ENCODE data around the gene SRRM5. TPM values are rescaled to one million over a fixed set of nuclear protein-coding genes. Genes with fewer than 3 reads are reported as not detected.

SRRM5 gene
- total RNA-seq, 5 donors from 2014 or later (not counting 1 experiment from before 2014, with no cell fraction given), result 0.55 to 1.6 (median 1.2) TPM

- H3K9me3 ChIP-seq, result no peaks in the 10 kb centered on the region
- DNase-seq (no peak), ATAC-seq (replicated peaks in 1 of 4) (no peak)
- ChIA-PET POLR2A (no interaction called here), CTCF (no interaction called here)
- Mint-ChIP-seq H3K4me3 (peak overlapping the region; percentile 63 to 79 (median 64)), H3K4me1 (peaks cover 9 to 22% (median 9%) of the 10 kb centered on the region in 3 donors), H3K9me3 (peaks cover 1 to 2% (median 2%) of the 10 kb centered on the region in 3 donors), H3K27ac (peak overlapping the region in 1 of 2 donors; percentile 53), H3K27me3 (peaks cover 18 to 32% of the 10 kb centered on the region in 2 donors), H3K36me3 (peaks cover 4% of the 10 kb centered on the region)
- WGBS (ENCODE audit: insufficient coverage), result 53% methylated on average over 2 of the region's 2 CpGs
- no peaks in the 10 kb centered on the region for H3K36me3 ChIP-seq (ENCODE audit: control insufficient read depth in 2 of 2, extremely low read depth in 1 of 2, insufficient read depth in 1 of 2, low read length in 1 of 2)
- H3K27me3 ChIP-seq (replicated peaks in 1 of 2; ENCODE audit: control insufficient read depth in 2 of 2, extremely low read depth in 1 of 2, insufficient read depth in 2 of 2, low read length in 1 of 2), result peaks cover 6 to 43% of the 10 kb centered on the region in 2 experiments
- H3K27ac ChIP-seq (ENCODE audit: low read length), result no peak overlapping the region
- H3K4me3 ChIP-seq (ENCODE audit: control insufficient read depth in 1 of 2, extremely low read depth in 1 of 2, low read length in 1 of 2), result no peak overlapping the region
- H3K4me1 ChIP-seq (ENCODE audit: control insufficient read depth in 1 of 2, extremely low read depth in 1 of 2, insufficient read depth in 2 of 2, low read length in 2 of 2), result peaks cover 9 to 15% of the 10 kb centered on the region in 2 experiments
Observed at GRCh38 chr19:43641333-43641732, 29.4 kb downstream of the SRRM5 start.

GRCh38 chr19:43642531-43642930 is 30.6 kb downstream of the SRRM5 start:
- ChIA-PET POLR2A (no interaction called here), CTCF (interaction anchor here (0.6 to 1.2 kb wide), 2 partner anchors 26 to 83 kb away, joined by 3 read pairs; no protein-coding TSS in a partner anchor)
- no peaks in the 10 kb centered on the region for H3K36me3 ChIP-seq (ENCODE audit: control insufficient read depth in 2 of 2, extremely low read depth in 1 of 2, insufficient read depth in 1 of 2, low read length in 1 of 2)
- peaks cover 11% of the 10 kb centered on the region for H3K36me3 Mint-ChIP-seq
- H3K27me3 Mint-ChIP-seq, result peaks cover 13 to 24% of the 10 kb centered on the region in 2 donors
- no peak overlapping the region for H3K27ac Mint-ChIP-seq
- peaks cover 3 to 4% (median 4%) of the 10 kb centered on the region in 3 donors for H3K9me3 Mint-ChIP-seq
- H3K4me3 ChIP-seq (ENCODE audit: control insufficient read depth in 1 of 2, extremely low read depth in 1 of 2, low read length in 1 of 2), result no peak overlapping the region
- H3K4me1 ChIP-seq (ENCODE audit: control insufficient read depth in 1 of 2, extremely low read depth in 1 of 2, insufficient read depth in 2 of 2, low read length in 2 of 2), result peaks cover 9 to 15% of the 10 kb centered on the region in 2 experiments
- WGBS (ENCODE audit: insufficient coverage), result 70% methylated on average over 2 of the region's 4 CpGs
- H3K27me3 ChIP-seq (replicated peaks in 1 of 2; ENCODE audit: control insufficient read depth in 2 of 2, extremely low read depth in 1 of 2, insufficient read depth in 2 of 2, low read length in 1 of 2), result peaks cover 6 to 32% of the 10 kb centered on the region in 2 experiments
- peaks cover 9 to 22% (median 9%) of the 10 kb centered on the region in 3 donors for H3K4me1 Mint-ChIP-seq
- H3K9me3 ChIP-seq, result no peaks in the 10 kb centered on the region
- DNase-seq, result no peak
- H3K4me3 Mint-ChIP-seq, result no peak overlapping the region
- no peak for ATAC-seq (replicated peaks in 1 of 4)
- H3K27ac ChIP-seq (ENCODE audit: low read length), result no peak overlapping the region

GRCh38 chr19:43643326-43643725 is 31.4 kb downstream of the SRRM5 start:
- Mint-ChIP-seq H3K9me3 (peaks cover 3 to 4% (median 4%) of the 10 kb centered on the region in 3 donors), H3K27ac (no peak overlapping the region), H3K4me1 (peaks cover 9 to 22% (median 9%) of the 10 kb centered on the region in 3 donors), H3K36me3 (peaks cover 16% of the 10 kb centered on the region), H3K4me3 (no peak overlapping the region), H3K27me3 (peaks cover 13 to 18% of the 10 kb centered on the region in 2 donors)
- H3K9me3 ChIP-seq, result no peaks in the 10 kb centered on the region
- CTCF ChIA-PET, result interaction anchor here in 1 of 2 donors (1.2 kb wide), 1 partner anchor 25 kb away, joined by 3 read pairs; no protein-coding TSS in a partner anchor
- H3K4me3 ChIP-seq (ENCODE audit: control insufficient read depth in 1 of 2, extremely low read depth in 1 of 2, low read length in 1 of 2), result no peak overlapping the region
- no peak for DNase-seq
- H3K36me3 ChIP-seq (ENCODE audit: control insufficient read depth in 2 of 2, extremely low read depth in 1 of 2, insufficient read depth in 1 of 2, low read length in 1 of 2), result no peaks in the 10 kb centered on the region
- no peak for ATAC-seq (replicated peaks in 1 of 4)
- H3K4me1 ChIP-seq (ENCODE audit: control insufficient read depth in 1 of 2, extremely low read depth in 1 of 2, insufficient read depth in 2 of 2, low read length in 2 of 2), result peaks cover 9 to 15% of the 10 kb centered on the region in 2 experiments
- no CpG with 5 or more reads among the region's 3 CpGs for WGBS (ENCODE audit: insufficient coverage)
- POLR2A ChIA-PET, result interaction anchor here in 1 of 2 donors (0.7 kb wide), 1 partner anchor 1913 kb away, joined by 7 read pairs; no protein-coding TSS in a partner anchor
- H3K27me3 ChIP-seq (replicated peaks in 1 of 2; ENCODE audit: control insufficient read depth in 2 of 2, extremely low read depth in 1 of 2, insufficient read depth in 2 of 2, low read length in 1 of 2), result peaks cover 4 to 27% of the 10 kb centered on the region in 2 experiments
- H3K27ac ChIP-seq (ENCODE audit: low read length), result no peak overlapping the region

- ATAC-seq (replicated peaks in 1 of 4) (no peak), DNase-seq (no peak)
- ChIA-PET CTCF (no interaction called here), POLR2A (interaction anchor here in 1 of 2 donors (0.6 kb wide), 1 partner anchor 38 kb away, joined by 3 read pairs; no protein-coding TSS in a partner anchor)
- peaks cover 3 to 4% (median 4%) of the 10 kb centered on the region in 3 donors for H3K9me3 Mint-ChIP-seq
- peaks cover 6 to 10% of the 10 kb centered on the region in 2 donors for H3K27me3 Mint-ChIP-seq
- peaks cover 7 to 10% of the 10 kb centered on the region in 2 experiments for H3K4me1 ChIP-seq (ENCODE audit: control insufficient read depth in 1 of 2, extremely low read depth in 1 of 2, insufficient read depth in 2 of 2, low read length in 2 of 2)
- H3K36me3 ChIP-seq (ENCODE audit: control insufficient read depth in 2 of 2, extremely low read depth in 1 of 2, insufficient read depth in 1 of 2, low read length in 1 of 2), result peaks cover 3 to 4% of the 10 kb centered on the region in 2 donors
- H3K27ac ChIP-seq (ENCODE audit: low read length), result no peak overlapping the region
- H3K36me3 Mint-ChIP-seq, result peaks cover 23% of the 10 kb centered on the region
- H3K27ac Mint-ChIP-seq, result no peak overlapping the region
- H3K4me1 Mint-ChIP-seq, result peaks cover 2 to 15% (median 6%) of the 10 kb centered on the region in 3 donors
- no peak overlapping the region for H3K4me3 ChIP-seq (ENCODE audit: control insufficient read depth in 1 of 2, extremely low read depth in 1 of 2, low read length in 1 of 2)
- H3K9me3 ChIP-seq, result no peaks in the 10 kb centered on the region
- 89% methylated on average over 6 of the region's 13 CpGs for WGBS (ENCODE audit: insufficient coverage)
- H3K27me3 ChIP-seq (replicated peaks in 1 of 2; ENCODE audit: control insufficient read depth in 2 of 2, extremely low read depth in 1 of 2, insufficient read depth in 2 of 2, low read length in 1 of 2), result peaks cover 0 to 19% of the 10 kb centered on the region in 2 experiments
- no peak overlapping the region for H3K4me3 Mint-ChIP-seq
Observed at GRCh38 chr19:43644181-43644580, 32.3 kb downstream of the SRRM5 start.

- CTCF ChIA-PET, result no interaction called here
- H3K9me3 Mint-ChIP-seq, result peaks cover 3 to 4% (median 4%) of the 10 kb centered on the region in 3 donors
- H3K4me1 ChIP-seq (ENCODE audit: control insufficient read depth in 1 of 2, extremely low read depth in 1 of 2, insufficient read depth in 2 of 2, low read length in 2 of 2), result no peaks in the 10 kb centered on the region
- H3K27ac Mint-ChIP-seq, result no peak overlapping the region
- peaks cover 4 to 6% of the 10 kb centered on the region in 2 donors for H3K36me3 ChIP-seq (ENCODE audit: control insufficient read depth in 2 of 2, extremely low read depth in 1 of 2, insufficient read depth in 1 of 2, low read length in 1 of 2)
- ATAC-seq (replicated peaks in 1 of 4) (no peak), DNase-seq (no peak)
- no peak overlapping the region for H3K4me3 ChIP-seq (ENCODE audit: control insufficient read depth in 1 of 2, extremely low read depth in 1 of 2, low read length in 1 of 2)
- POLR2A ChIA-PET, result interaction anchor here in 1 of 2 donors (1.0 kb wide), 1 partner anchor 34 kb away, joined by 3 read pairs; no protein-coding TSS in a partner anchor
- no peaks in the 10 kb centered on the region for H3K4me1 Mint-ChIP-seq
- no peaks in the 10 kb centered on the region for H3K27me3 Mint-ChIP-seq
- no peaks in the 10 kb centered on the region for H3K27me3 ChIP-seq (replicated peaks in 1 of 2; ENCODE audit: control insufficient read depth in 2 of 2, extremely low read depth in 1 of 2, insufficient read depth in 2 of 2, low read length in 1 of 2)
- no peak overlapping the region for H3K4me3 Mint-ChIP-seq
- WGBS (ENCODE audit: insufficient coverage), result 89% methylated on average over 4 of the region's 6 CpGs
- H3K9me3 ChIP-seq, result no peaks in the 10 kb centered on the region
- H3K36me3 Mint-ChIP-seq, result peaks cover 31% of the 10 kb centered on the region
- no peak overlapping the region for H3K27ac ChIP-seq (ENCODE audit: low read length)
Observed at GRCh38 chr19:43648633-43649032, 36.7 kb downstream of the SRRM5 start.

GRCh38 chr19:43649514-43649913 is 37.6 kb downstream of the SRRM5 start:
- no peaks in the 10 kb centered on the region for H3K27me3 ChIP-seq (replicated peaks in 1 of 2; ENCODE audit: control insufficient read depth in 2 of 2, extremely low read depth in 1 of 2, insufficient read depth in 2 of 2, low read length in 1 of 2)
- Mint-ChIP-seq H3K27me3 (no peaks in the 10 kb centered on the region), H3K9me3 (peaks cover 3 to 4% (median 4%) of the 10 kb centered on the region in 3 donors), H3K36me3 (peaks cover 32% of the 10 kb centered on the region), H3K4me3 (no peak overlapping the region), H3K27ac (no peak overlapping the region), H3K4me1 (no peaks in the 10 kb centered on the region)
- no peak for DNase-seq
- ChIA-PET CTCF (interaction anchor here in 1 of 2 donors (0.7 kb wide), 1 partner anchor 236 kb away, joined by 3 read pairs; no protein-coding TSS in a partner anchor), POLR2A (interaction anchor here in 1 of 2 donors (1.0 kb wide), 1 partner anchor 33 kb away, joined by 3 read pairs; no protein-coding TSS in a partner anchor)
- no peak for ATAC-seq (replicated peaks in 1 of 4)
- H3K27ac ChIP-seq (ENCODE audit: low read length), result no peak overlapping the region
- H3K9me3 ChIP-seq, result no peaks in the 10 kb centered on the region
- H3K36me3 ChIP-seq (ENCODE audit: control insufficient read depth in 2 of 2, extremely low read depth in 1 of 2, insufficient read depth in 1 of 2, low read length in 1 of 2), result peaks cover 4 to 6% of the 10 kb centered on the region in 2 donors
- H3K4me3 ChIP-seq (ENCODE audit: control insufficient read depth in 1 of 2, extremely low read depth in 1 of 2, low read length in 1 of 2), result no peak overlapping the region
- H3K4me1 ChIP-seq (ENCODE audit: control insufficient read depth in 1 of 2, extremely low read depth in 1 of 2, insufficient read depth in 2 of 2, low read length in 2 of 2), result no peaks in the 10 kb centered on the region
- 90% methylated on average over 2 of the region's 2 CpGs for WGBS (ENCODE audit: insufficient coverage)
